NCI-H2196 treated with DMSO at 0.1 percent for 48 hours (cell line): ENCODE data around the gene KLHDC9.
"Not testable (repeated sequence)": the region's sequence is repeated elsewhere in the genome, so short reads cannot be mapped to it uniquely, and the experiment has no call there.

ENCODE experiments used
- DNase-seq: peaks from one replicate; lab custom pipeline; 2025; ENCODE audit not compliant: unreplicated experiment; lab: John Stamatoyannopoulos, UW

KLHDC9 gene, protein sequence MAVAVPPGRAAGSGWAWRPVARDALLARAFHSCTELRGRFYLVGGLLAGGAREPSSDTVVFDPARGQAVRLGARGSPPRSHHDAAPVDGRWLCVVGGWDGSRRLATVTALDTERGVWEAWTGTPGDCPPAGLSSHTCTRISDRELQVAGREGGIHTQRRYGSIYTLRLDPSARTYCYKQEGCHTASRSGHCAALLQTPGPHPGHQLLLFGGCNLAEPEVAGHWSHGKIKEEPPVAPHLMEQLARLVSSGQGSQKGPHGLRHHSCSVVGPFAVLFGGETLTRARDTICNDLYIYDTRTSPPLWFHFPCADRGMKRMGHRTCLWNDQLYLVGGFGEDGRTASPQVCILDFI

DNA sequence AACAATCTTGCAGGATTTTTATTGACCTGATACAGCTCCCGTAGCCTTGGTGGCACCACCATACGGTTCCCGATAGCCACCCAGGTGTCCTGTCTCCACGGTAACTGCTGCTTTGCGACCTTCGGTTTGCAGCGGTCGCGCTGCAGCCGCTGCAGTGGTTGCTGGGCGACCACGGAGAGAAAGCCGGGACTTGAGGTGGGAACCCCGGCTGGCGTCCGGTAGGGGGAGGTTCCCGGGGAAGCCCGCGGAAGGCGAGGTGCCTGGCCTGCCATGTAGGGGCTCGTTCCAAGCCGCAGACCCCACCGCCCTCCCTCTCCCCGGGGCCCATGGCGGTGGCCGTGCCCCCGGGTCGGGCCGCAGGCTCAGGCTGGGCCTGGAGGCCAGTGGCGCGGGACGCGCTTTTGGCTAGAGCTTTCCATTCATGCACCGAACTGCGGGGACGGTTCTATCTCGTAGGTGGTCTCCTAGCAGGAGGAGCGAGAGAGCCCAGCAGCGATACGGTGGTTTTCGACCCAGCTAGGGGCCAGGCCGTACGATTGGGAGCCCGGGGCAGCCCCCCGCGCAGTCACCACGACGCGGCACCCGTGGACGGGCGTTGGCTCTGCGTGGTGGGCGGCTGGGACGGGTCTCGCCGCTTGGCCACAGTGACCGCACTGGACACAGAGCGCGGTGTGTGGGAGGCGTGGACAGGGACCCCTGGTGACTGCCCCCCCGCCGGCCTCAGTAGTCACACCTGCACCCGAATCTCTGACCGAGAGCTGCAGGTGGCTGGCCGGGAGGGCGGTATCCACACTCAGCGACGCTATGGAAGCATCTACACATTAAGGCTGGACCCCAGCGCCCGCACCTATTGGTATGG, at the start of gene KLHDC9:
Gene KLHDC9 (plus strand): TSS at position 152 of the 859 bp plus-strand sequence. CDS start 175 bp downstream, at position 327.
- peak; percentile 81 for DNase-seq

DNA sequence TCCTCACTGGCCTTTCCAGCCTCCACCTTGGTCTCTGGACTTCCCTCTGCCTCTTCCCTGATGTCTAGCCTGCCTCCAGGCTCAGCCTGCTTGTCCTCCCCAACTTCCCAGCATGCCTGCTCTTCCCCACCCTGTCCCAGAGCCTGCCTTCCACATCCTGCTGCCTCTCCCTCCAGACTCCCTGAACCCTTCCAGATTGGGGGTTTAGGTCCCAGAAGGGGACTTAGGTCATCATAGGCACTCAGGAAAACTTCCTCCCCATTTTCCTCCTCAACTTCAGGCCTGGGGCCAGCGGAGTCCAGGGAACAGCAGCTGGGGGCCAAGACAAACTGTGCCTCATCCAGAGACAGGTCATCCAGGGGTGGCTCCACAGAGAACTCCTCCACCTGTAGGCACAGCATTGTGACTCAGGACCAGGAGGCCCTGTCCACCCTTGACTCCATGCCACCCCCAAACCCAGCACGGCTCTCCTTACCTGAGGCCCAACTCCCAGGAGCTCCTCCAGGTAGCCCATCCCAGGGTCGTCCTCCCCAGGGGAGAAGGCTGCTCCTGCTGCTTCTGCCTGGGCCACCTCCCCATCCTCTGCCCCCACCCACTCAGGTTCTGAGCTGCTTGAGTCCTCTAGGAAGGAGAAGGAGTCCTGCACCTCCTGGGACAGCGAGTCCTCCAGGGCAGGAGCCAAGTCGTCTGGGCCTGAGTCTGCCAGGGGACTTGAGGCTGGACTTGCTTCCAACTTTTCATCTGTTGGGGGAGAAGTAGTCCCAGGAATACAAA, 49.0 kb upstream of the KLHDC9 start:
- no peak for DNase-seq

DNA sequence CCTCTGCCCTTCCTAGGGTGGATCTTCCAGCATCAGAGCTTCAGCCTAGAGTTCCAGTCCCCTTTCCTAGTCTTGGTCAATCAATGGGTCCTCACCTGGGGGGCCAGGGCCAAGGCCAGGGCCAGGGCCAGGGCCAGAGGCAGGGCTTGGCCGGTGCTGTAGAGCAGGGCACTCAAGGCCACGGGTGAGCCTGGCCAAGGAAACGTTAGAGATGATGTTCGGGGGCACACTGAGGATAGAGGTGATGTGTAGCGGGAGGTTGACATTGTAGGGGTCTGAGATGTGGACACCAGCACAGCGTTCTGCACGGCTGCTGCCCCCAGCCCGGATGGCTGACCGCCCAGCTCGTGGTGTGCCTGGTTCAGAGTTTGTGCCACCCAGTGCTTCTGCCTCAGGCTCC, 46.9 kb upstream of the KLHDC9 start:
- DNase-seq, result no peak

DNA sequence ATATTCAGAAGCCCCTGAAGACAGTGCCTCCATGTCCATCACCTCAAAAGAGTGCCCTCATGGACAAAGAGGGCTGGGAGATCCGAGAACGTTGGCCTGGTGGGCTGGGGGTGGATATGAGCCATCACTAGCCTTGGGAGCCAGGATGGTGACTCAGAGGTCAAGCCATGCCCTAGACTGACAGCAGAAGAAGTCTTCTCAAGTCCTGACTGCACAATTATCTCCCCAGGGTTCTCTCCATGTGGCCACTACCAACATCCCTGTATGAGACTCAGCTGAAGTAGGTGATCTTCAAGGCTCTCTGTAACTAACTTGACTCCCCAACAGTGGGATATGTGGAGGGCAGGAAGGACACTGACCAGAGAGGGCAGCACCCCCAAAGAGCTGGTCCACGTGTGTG, 45.3 kb upstream of the KLHDC9 start:
- DNase-seq, result no peak

DNA sequence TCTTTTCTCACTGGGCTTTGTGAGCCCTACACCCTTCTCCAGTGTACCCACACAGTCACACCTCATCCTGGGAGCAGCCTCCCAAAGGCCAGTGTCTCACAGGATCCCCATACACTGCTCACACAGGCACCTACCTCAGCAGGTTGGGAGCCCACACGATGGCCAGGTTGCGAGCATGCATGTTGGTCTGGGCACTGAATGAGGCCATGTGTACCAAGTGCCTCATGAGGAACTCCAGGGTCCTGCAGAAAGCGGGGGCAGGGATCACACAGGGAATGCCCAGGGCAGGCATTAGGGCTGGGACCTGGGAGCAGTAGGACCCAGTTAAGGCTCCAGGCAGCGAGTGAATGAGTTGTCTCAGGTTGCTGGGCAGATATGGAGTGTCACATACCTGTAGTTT, 43.9 kb upstream of the KLHDC9 start:
- DNase-seq, result no peak

DNA sequence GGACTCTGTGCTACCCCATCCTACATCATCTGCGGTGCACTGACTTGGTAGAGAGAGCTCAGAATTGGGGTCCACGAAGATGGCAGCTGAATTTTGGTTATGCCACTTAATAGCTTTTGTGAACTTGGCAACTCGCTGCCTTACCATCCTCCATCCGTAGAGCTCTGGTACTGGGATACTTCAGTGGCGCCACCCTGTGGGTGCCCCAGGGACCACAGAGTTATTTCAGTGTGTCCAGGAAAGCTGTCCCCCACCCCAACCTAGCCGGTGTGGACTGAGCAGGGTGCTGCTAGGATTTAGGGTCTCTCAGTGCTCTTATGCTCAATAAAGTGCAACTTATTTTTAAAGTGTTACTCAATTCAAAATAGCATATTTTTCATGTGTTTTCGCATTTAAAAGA, 43.4 kb upstream of the KLHDC9 start:
- no peak for DNase-seq

DNA sequence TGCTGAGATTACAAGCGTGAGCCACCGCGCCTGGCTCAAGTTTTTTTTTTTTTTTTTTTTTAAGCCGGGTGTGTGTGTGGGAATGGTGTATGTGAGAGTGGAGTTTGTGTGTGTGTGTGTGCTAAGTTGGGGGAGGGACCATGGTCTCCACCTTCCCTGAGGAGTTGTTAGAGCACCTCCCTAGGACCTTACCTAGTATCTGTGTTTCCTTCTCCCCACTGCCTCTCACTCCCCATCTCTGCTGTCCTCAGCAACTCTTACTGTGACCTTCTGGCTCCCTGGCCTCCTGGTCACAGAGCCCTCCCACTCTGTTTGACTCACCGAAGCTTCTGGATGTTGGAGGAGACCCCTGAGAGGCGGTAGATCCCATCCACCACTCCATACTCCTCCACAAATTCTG, 38.9 kb upstream of the KLHDC9 start:
- no peak for DNase-seq

DNA sequence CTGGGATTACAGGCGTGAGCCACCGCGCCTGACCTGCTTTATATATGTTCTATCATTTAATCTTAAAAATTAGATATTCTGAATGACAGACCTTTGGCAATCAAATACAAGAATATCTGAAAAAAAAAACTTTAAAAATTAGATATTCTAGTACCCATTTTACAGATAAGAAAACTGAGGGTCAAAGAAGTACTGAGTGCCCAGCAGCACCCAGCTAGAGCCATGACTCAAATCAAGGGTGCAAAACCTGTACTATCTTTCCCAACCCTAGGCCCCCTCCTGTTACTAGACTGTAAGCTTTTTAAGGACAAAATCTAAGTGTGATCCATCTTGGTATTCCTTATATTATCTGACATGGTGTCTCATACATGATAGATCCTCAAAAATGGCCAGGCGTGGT, 36.7 kb upstream of the KLHDC9 start:
- DNase-seq, result no peak

DNA sequence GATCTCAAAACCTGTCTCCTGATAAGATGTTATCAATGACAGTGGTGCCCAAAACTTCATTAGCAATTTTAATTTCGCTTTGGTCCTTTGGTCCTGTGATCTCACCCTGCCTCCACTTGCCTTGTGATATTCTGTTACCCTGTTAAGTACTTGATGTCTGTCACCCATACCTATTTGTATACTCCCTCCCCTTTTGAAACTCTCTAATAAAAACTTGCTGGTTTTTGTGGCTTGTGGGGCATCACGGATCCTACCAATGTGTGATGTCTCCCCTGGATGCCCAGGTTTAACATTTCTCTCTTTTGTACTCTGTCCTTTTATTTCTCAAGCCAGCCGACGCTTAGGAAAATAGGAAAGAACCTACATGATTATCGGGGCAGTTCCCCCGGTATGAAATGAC, 34.2 kb upstream of the KLHDC9 start:
- DNase-seq, result not testable (repeated sequence)

DNA sequence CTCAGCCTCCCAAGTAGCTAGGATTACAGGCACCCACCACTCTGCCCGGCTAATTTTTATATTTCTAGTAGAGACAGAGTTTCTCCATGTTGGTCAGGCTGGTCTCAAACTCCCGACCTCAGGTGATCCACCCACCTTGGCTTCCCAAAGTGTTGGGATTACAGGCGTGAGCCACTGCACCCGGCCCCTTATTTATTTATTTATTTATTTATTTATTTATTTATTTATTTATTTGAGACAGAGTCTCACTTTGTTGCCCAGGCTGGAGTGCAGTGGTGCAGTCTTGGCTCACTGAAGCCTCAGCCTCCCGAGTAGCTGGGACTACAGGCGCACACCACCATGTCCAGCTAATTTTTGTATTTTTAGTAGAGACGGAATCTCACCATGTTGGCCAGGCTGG, 32.5 kb upstream of the KLHDC9 start:
- not testable (repeated sequence) for DNase-seq

DNA sequence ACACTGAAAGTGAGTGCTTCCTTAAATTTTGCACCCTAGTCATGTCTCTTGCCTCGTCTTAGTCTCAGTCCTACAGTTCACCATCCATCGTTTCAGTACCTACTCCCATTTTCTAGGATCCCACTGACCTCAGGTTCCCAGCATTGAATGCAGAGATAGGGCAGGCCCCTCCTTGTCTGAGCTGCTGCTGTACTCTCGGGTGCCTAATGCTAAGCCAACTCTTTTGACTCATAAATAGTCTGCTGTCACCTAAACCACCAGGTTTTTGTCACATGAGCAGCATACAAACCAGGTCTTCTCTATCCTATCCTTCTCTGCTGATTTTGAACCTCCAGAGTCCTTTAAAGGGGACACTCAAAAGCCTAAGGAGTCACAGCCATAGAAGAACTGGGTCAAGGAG, 31.5 kb upstream of the KLHDC9 start:
- no peak for DNase-seq

DNA sequence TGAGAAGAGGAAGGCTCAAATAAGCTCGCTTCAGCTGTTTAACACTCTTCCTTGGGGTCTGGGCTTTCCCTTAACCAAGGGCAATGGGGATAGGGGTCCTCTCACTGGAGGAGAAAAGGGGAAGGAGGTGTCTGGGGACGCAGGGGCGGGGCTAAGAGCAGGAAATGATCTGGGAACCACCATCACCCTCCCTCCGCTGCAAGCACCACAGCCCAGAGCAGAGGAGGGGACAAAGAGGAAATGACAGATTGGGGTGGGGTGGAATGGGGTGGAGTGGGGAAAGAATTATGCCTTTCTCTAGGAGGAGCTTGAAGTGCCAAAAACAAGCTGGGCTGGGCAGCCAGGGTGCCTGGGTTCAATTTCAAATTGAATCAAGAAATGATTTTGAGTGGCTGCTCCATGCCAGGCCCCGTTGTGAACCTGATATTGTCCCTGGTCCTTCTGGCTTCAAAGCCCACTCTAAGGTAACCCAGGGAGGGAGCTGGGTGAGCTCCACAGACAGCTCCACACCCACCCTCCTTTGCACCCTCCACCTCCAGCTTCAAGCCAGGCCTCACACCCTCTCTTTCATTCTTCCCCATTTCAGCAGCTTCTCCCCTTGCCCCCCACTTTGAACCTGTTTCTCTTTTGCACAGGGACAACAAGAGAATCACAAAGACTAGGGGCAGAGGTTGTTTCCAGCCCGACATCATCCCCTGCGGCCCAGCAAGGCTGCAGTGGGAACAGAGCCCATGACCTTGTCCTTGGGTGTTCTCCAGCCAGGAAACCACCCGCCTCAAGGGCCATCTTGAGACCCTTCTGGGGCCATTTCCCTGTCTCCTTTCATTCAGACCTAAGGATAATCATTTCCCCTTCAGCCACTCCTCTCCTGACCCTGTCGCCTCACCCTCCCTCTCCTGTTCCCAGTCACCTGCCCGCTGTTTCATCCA, 29.6 kb upstream of the KLHDC9 start:
- DNase-seq, result no peak

DNA sequence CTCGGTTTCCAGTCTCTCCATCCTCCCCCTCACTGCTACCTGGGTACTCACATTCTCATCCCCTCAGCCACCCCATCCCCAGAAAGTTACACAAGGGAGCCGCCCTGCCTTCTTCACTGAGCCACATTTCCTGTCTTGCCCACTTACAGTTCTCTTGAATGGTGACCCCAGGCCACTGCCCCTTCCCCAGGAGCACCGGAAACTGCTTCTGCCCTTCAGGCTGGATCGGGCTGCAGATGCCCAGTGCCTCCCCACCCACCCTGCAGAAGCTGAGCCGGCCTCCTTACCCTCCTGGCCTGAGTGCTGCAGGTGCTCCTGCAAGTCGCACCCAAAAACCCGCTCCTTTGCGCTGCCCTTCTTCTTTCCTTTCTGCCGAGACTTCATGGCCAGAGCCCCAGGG, 28.9 kb upstream of the KLHDC9 start:
- no peak for DNase-seq

DNA sequence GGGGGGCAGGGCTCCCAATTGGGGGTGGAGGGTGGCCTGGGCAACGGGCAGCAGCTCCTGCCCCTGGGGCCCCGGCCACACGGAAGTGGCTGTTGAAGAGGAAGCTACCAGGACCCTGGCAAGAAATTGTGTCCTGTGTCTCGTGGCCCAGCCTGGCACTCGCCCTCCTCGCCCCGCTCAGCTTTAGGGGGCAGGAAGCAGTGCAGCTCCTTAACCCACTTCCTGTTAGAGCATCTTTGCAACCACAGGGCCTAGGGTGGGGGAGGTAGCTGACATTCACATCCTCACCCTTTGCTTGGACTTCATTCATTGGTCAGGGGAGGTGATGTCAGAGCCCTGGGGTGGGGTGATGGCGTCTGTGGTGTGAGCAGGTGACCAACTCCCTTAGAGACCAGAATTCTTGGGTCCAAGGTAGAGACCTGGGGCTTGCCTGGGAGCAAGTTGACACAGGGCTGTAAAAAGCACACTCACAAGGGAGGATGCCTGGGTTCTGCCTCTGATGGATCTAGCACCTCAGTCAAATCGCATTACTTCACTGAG, 28.4 kb upstream of the KLHDC9 start, which contains the start of gene ARHGAP30:
Gene ARHGAP30 (minus strand): TSS at position 161 of the 540 bp plus-strand sequence. CDS start 267 bp downstream, outside the sequence.
- no peak for DNase-seq

DNA sequence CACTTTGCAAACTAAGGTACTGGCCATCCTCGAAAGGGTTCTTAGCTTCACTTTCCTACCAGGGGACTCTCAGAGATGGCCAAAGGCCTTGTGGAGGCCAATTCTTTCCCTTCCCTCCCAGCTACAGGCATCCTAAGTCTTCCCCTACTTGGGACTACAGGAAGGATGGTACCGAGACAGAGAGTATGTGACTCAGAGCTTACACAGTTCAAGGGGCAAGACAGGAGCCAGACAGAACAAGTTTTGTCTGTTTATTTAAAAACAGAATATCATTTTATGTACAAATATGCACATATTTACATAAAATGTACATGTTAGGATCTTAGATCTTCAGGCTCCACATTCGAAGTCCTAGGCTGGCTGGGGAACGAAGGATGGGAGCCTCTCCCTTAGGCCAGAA, 27.4 kb upstream of the KLHDC9 start:
- DNase-seq, result no peak

DNA sequence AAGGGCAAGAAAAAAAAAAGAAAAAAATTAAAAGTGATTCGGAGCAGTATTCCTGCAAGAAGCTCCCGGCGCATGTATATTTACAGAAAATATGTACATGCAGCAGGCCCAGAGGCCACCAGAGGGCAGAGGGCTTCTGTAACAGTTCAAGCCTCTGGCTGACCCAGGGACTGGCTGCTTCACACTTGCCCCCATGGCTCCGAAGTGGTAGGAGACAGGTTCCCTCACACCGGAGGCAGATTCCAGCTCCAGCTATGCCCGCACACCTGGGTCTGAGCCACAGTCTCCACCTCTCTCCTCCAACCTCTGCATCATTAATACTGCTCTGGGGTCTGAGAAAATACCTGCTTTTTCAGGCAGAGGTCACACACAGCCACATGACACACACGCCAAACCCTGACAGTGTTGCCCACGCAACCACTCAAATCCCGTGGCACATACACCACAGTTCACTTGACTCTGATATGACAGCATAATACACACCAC, 26.2 kb upstream of the KLHDC9 start:
- DNase-seq, result no peak

DNA sequence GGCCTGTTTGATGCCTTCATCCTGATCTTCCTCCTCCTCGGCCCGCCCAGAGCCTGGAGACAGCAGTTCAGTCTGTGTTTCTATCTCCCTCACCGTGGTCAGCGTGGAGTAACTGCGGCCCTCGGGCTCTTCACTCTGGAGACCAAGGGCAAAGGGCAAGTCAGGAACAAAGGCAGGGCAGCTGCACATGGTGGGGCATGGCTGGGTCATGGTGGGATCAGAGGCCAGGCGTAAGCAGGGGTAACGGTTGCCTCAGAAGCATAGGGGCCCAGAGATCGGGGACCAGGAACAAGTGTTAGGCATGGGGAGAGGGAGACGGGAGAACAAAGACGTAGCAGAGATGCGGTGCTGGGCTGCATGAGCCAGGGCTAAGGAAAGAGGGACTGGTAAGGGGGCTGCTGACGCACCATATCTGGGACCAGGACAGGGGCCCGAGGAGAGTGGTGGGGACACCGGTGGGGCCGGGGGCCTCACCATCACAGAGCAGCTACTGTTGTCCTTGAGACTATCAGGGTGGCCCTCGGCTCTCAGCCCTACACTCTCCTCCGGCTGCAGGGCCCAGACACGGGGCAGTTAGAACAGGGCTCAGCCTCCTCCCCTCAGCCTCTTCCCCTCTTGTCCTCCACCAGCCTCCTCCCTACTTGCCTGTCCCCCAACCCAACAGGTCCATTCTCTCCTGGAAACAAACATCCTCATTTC, 25.3 kb upstream of the KLHDC9 start:
- DNase-seq, result no peak

DNA sequence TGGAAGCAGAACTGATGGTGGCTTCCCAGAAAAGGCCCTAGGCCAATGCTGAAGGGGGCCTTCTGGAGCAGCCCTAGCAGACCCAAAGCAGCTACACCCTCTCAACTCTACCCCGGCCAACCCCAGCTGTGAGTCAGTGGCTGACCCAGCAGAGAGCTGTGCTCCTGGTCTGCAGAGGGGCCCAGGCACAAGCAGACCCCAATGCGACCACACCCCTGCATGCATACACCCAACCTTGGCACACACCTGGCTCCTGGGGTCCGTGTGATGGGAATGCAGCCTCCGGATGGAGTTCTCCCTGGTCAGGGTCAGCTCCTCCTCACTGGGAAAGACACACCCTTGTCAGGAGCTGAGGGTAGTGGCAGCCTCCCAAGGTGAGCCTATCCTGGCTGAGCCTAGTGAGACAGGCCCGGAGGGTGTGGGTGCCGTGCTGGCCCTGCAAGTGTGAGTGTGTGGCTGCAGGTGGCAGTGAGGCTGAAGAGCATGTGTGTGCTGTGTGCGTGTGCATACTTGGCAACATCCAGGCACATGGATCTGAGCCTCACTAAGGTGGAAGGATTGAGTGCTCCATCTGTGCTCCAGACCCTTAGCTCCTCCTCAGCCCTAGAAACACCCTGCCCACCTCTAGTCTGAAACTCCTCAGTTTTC, 24.6 kb upstream of the KLHDC9 start:
- no peak for DNase-seq
